ENCODE results near the gene DHRS7B.

DNA sequence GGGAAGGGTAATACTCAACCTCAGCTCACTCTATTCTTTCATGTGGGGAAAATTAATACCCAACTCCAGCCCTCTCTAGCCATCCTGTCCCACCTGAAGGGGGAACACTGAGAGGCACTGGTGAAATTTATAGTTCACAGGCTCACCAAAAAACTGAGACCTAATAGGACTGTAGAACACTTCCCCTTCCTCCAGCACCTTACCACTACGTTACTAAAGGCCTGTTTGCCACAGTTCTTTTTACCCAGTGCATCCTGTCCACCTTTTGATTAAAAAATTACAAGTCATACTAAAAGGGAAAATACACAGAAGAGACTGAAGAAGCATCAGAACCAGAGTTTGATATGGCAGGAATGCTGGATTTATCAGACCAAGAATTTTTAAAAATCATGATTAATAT, 26.0 kb downstream of the DHRS7B start:
- TF ChIP-seq CTCF (IDR thresholded peaks at IDR 0.05) (no peak), EZH2 (IDR thresholded peaks at IDR 0.05) (no peak)

Measured in neural progenitor cell (in vitro differentiated cells).